Right ventricle myocardium inferior (tissue), 1 donor: Measurements from ENCODE around the gene PALM. TPM values are rescaled to one million over a fixed set of nuclear protein-coding genes. Genes with fewer than 3 reads are reported as not detected.
"Not testable (repeated sequence)": the region's sequence is repeated elsewhere in the genome, so short reads cannot be mapped to it uniquely, and the experiment has no call there.

Experiments used
- ATAC-seq: fragments of 200-7000 bp; cut with Tn5 transposase; one replicate; pipeline ENCODE4 v1.9.1; 2020; ENCODE audit warnings: mild to moderate bottlenecking, moderate library complexity
- DNase-seq: peaks from one replicate; pipeline ENCODE4 v3.0.0; 2021; ENCODE audit errors: missing footprints
- intact Hi-C: fragments of 100-400 bp; cut with DNase I; formaldehyde crosslinking; loops from one replicate; pipeline ENCODE4 v1.11.0; 2022
- total RNA-seq: library from RNA; stranded (reverse); fragmentation: NEBNext Ultra II Directional; extraction: Animal tissue kit (Norgen Biotek cat#: 25700); gene quantifications from one replicate; pipeline ENCODE4 v1.2.1, GENCODE V29; 2021
- donor health status: DM: no; HTN: yes; CAD: no; lungs with severe emphysema.

Gene PALM
- total RNA-seq, 1 donor from 2014 or later, result 34.0 TPM

GRCh38 chr19:742540-743075 is 33.9 kb downstream of the PALM start:
- ATAC-seq (no peak), DNase-seq (no peak)
- intact Hi-C loops, result no loop called here

- intact Hi-C loops, result no loop called here
- ATAC-seq (no peak), DNase-seq (no peak)
Observed at GRCh38 chr19:743168-743687, 34.5 kb downstream of the PALM start.

- intact Hi-C loops, DNase-seq, ATAC-seq: not testable (repeated sequence)
Observed at GRCh38 chr19:745138-745537, 36.4 kb downstream of the PALM start.

- intact Hi-C loops, result no loop called here
- ATAC-seq (no peak), DNase-seq (no peak)
Observed at GRCh38 chr19:746208-746819, 37.6 kb downstream of the PALM start.

GRCh38 chr19:746956-747355 is 38.2 kb downstream of the PALM start:
- intact Hi-C loops, result no loop called here
- ATAC-seq (peak; percentile 3), DNase-seq (no peak)

- ATAC-seq (no peak), DNase-seq (no peak)
- intact Hi-C loops, result no loop called here
Observed at GRCh38 chr19:747432-748273, 38.9 kb downstream of the PALM start.

- ATAC-seq (no peak), DNase-seq (no peak)
- intact Hi-C loops, result no loop called here
Observed at GRCh38 chr19:748274-748598, 39.5 kb downstream of the PALM start.

- intact Hi-C loops, result no loop called here
- ATAC-seq, result no peak
- no peak for DNase-seq
Observed at GRCh38 chr19:749811-750210, 41.1 kb downstream of the PALM start.

GRCh38 chr19:750640-751423 is 42.1 kb downstream of the PALM start, which contains the start of gene MISP:
Gene MISP (plus strand): TSS chr19:751112. CDS start chr19:756947, 5,835 bp downstream.
- intact Hi-C loops, result no loop called here
- DNase-seq (no peak), ATAC-seq (no peak)

GRCh38 chr19:751501-752341 is 43.0 kb downstream of the PALM start:
- DNase-seq (no peak), ATAC-seq (no peak)
- intact Hi-C loops, result no loop called here

GRCh38 chr19:752652-753517 is 44.1 kb downstream of the PALM start:
- ATAC-seq (peak; percentile 40), DNase-seq (no peak)
- intact Hi-C loops, result no loop called here

- ATAC-seq, result no peak
- intact Hi-C loops, result no loop called here
- DNase-seq, result no peak
Observed at GRCh38 chr19:754530-754929, 45.8 kb downstream of the PALM start.

- intact Hi-C loops, result no loop called here
- DNase-seq, result no peak
- ATAC-seq, result no peak
Observed at GRCh38 chr19:755063-755462, 46.3 kb downstream of the PALM start.

- DNase-seq (no peak), ATAC-seq (no peak)
- intact Hi-C loops, result no loop called here
Observed at GRCh38 chr19:756236-756635, 47.5 kb downstream of the PALM start.

- DNase-seq (peak; percentile 53), ATAC-seq (no peak)
- intact Hi-C loops, result no loop called here
Observed at GRCh38 chr19:756821-757688, 48.3 kb downstream of the PALM start.

- intact Hi-C loops, result no loop called here
- DNase-seq (peak; percentile 48), ATAC-seq (no peak)
Observed at GRCh38 chr19:757811-758668, 49.3 kb downstream of the PALM start.
